Breast epithelium (tissue), 3 donors: Measurements from ENCODE around the gene SOX8.

Experiments used
- CTCF ChIP-seq, 3 donors: fragments of 450-650 bp; IDR thresholded peaks; one replicate each; pipeline ENCODE4 v1.5.1; 2016 to 2017; ENCODE audit warnings: antibody characterized with exemption in 3 of 3, mild to moderate bottlenecking in 3 of 3, moderate library complexity in 3 of 3
- POLR2A ChIP-seq: fragments of 450-650 bp; IDR thresholded peaks from one replicate; pipeline ENCODE4 v1.6.1; 2016; ENCODE audit warnings: antibody characterized with exemption, mild to moderate bottlenecking, moderate library complexity

GRCh38 chr16:943971-944370 lies 37.6 kb upstream of the SOX8 start:
- TF ChIP-seq CTCF (IDR thresholded peaks at IDR 0.05) (no peak), POLR2A (no peak)
